ENCODE measurements around the gene KCNMB2. TPM values are rescaled to one million over a fixed set of nuclear protein-coding genes. Genes with fewer than 3 reads are reported as not detected.

The KCNMB2 gene
- total RNA-seq, 1 donor from 2014 or later, result 2.6 TPM

DNA sequence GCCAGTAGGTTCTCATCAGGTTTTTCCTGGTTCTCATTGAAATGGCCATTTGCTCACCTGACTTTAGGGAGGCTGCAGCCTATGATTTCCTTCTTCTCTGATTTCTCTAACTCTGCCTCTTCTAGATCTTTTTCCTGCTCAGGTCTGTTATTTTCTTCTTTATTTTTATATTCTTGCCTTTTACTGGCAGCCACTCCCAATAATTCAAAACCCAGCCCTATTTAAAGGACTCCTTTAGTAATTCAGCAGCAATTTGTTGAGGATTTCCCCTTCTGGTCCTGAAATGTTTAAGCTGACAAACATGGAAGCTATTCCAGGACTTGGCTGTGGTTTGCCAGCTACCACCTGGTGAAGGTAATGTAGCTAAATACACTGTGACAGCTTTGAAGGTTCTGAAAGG is 333.8 kb downstream of the KCNMB2 start:
- no peak for ATAC-seq (ENCODE audit: poor library complexity)
- intact Hi-C loops (cut with DNase I), result no loop called here
- DNase-seq, result no peak

DNA sequence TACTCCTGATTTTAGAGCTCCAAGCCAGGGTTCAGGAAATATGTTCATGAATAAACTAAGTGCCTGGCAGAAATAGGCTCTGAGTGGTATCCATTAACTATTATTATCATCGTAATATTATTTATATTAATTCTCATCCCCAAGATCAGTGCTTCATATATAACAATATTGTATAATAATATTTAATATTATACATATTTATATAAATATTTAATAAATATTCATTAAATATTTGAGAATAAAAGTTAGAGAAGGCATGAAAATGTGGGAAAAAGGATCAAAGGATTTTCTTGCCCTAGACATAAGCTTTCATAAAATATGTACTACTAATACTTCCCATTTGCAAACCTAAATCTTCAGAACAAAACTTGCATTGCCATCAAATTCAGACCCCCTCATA is 338.9 kb downstream of the KCNMB2 start:
- intact Hi-C loops (cut with DNase I), result no loop called here
- no peak for DNase-seq

DNA sequence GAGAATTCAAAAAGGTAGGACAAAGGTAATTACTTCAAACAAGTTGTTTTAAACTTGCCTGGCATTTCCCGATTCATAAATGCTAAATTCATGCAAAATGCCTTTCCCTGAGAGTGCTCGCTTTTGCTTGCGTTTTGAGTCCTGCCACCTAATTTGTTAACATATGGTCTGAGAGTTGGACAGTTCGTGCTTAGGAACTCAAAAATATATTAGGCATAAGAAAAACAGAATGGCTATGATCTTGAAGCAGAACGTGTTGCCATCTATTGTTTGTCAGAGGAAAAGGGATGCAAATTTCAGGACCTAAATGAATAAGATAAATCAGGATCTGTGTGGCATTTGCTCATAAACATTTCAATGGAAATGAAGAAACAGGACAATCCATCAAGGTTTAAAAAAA is 339.6 kb downstream of the KCNMB2 start:
- DNase-seq (no peak), ATAC-seq (ENCODE audit: poor library complexity) (no peak)
- intact Hi-C loops (cut with DNase I), result no loop called here

More for the DNA sequence above, 338.9 kb downstream of the KCNMB2 start:
- no peak for ATAC-seq (ENCODE audit: poor library complexity)

DNA sequence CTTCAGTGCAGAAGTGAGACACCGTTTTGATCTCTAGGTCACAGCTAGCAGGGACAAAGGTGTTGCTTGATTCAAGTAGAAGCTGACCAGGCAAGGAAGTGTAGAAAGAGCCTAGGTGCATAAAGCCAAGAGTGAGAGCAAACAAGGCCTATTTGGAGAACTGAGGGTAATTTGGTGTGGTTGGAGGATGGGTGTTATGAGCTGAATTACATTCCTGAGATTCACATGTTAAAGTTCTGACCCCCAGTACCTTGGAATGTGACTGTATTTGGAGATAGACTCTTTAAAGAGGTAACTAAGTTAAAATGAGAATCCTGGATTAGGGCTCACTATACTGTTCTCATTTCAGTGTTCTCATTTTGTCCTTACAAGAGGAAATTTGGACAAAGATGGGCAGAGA is 344.0 kb downstream of the KCNMB2 start:
- intact Hi-C loops (cut with DNase I), result no loop called here
- DNase-seq (no peak), ATAC-seq (ENCODE audit: poor library complexity) (no peak)

Data from Right ventricle myocardium superior (tissue), 1 donor.